SU-DHL-6 (cell line): ENCODE results near the gene RARB.

ENCODE experiments used
- H2AFZ ChIP-seq: fragments of 200-600 bp; sonication (generic); 2 replicates; pipeline ENCODE4 v1.6.1; 2014; ENCODE audit warnings: low read depth, mild to moderate bottlenecking, moderate library complexity, mixed read lengths, antibody characterized with exemption, low read length; ENCODE audit not compliant: severe bottlenecking
- H3F3A ChIP-seq: fragments of 200-600 bp; shearing (Covaris generic); 2 replicates; pipeline ENCODE4 v1.6.0; 2016; ENCODE audit warnings: antibody characterized with exemption, mild to moderate bottlenecking; ENCODE audit not compliant: insufficient read depth
- H3K27ac ChIP-seq: fragments of 200-600 bp; sonication (generic); 2 replicates; pipeline ENCODE4 v1.5.1; 2016; ENCODE audit warnings: low read depth, mild to moderate bottlenecking, low read length, moderate library complexity, mixed read lengths
- H3K27me3 ChIP-seq: fragments of 200-600 bp; sonication (generic), shearing (Covaris generic); 2 replicates; pipeline ENCODE4 v1.6.0; 2014; ENCODE audit warnings: mild to moderate bottlenecking, low read length
- H3K36me3 ChIP-seq: fragments of 200-600 bp; sonication (generic); 2 replicates; pipeline ENCODE4 v1.6.1; 2014; ENCODE audit warnings: mild to moderate bottlenecking, low read length, mixed read lengths
- H3K4me2 ChIP-seq: fragments of 300-600, 200-600 bp; shearing (Covaris generic), sonication (generic); 2 replicates; pipeline ENCODE4 v1.6.0; 2014; ENCODE audit warnings: low read length, low read depth, mild to moderate bottlenecking; ENCODE audit not compliant: poor library complexity, severe bottlenecking
- H3K4me3 ChIP-seq: fragments of 200-600 bp; sonication (generic); 2 replicates; pipeline ENCODE4 v1.5.1; 2014; ENCODE audit warnings: antibody characterized with exemption, low read length, mild to moderate bottlenecking, mixed read lengths; ENCODE audit not compliant: insufficient read depth, poor library complexity, severe bottlenecking
- H3K79me2 ChIP-seq: fragments of 200-600 bp; sonication (generic); 2 replicates; pipeline ENCODE4 v1.6.1; 2014; ENCODE audit warnings: mild to moderate bottlenecking, low read length, moderate library complexity; ENCODE audit not compliant: insufficient read depth
- H3K9ac ChIP-seq: fragments of 200-600 bp; sonication (generic); 2 replicates; pipeline ENCODE4 v1.7.0; 2014; ENCODE audit warnings: mild to moderate bottlenecking, low read length
- H3K9me2 ChIP-seq: fragments of 200-600 bp; sonication (generic); replicated peaks from 2 replicates; pipeline ENCODE4 v1.6.1; 2014; ENCODE audit warnings: low read length; ENCODE audit not compliant: insufficient read depth
- H3K9me3 ChIP-seq: fragments of 200-600 bp; sonication (generic); 2 replicates; pipeline ENCODE4 v1.6.1; 2014; ENCODE audit warnings: low read length, mixed read lengths; ENCODE audit not compliant: insufficient read depth
- H4K20me1 ChIP-seq: fragments of 200-600 bp; sonication (generic); 2 replicates; pipeline ENCODE4 v1.6.1; 2014; ENCODE audit warnings: low read depth, mild to moderate bottlenecking, antibody characterized with exemption, low read length, moderate library complexity, mixed read lengths
- EZH2phosphoT487 ChIP-seq: fragments of 200-600 bp; sonication (generic), shearing (Covaris generic); conservative IDR thresholded peaks from 2 replicates; pipeline ENCODE4 v1.6.1; 2018; ENCODE audit warnings: mild to moderate bottlenecking, antibody characterized with exemption, low read length, moderate library complexity, mixed read lengths
- TF ChIP-seq, protein P1 (sequence below): fragments of 200-600 bp; sonication (generic); IDR thresholded peaks from one replicate; pipeline ENCODE4 v1.5.1; 2017; ENCODE audit warnings: antibody characterized with exemption, mild to moderate bottlenecking, low read length, moderate library complexity; ENCODE audit not compliant: insufficient read depth, poor library complexity, severe bottlenecking

RARB gene

GRCh38 chr3:25533399-25533798, 105.3 kb downstream of the RARB start:
- no peaks in the 10 kb centered on the region for H3K79me2 ChIP-seq
- H3K4me2 ChIP-seq, result no peak overlapping the region
- H3K9me3 ChIP-seq, result no peaks in the 10 kb centered on the region
- no peak overlapping the region for H3K27ac ChIP-seq
- no peaks in the 10 kb centered on the region for H3K36me3 ChIP-seq
- H3K4me3 ChIP-seq, result no peak overlapping the region
- H4K20me1 ChIP-seq, result no peaks in the 10 kb centered on the region
- H3F3A ChIP-seq, result no peaks in the 10 kb centered on the region
- no peak for TF ChIP-seq EZH2phosphoT487
- TF ChIP-seq, protein P1, sequence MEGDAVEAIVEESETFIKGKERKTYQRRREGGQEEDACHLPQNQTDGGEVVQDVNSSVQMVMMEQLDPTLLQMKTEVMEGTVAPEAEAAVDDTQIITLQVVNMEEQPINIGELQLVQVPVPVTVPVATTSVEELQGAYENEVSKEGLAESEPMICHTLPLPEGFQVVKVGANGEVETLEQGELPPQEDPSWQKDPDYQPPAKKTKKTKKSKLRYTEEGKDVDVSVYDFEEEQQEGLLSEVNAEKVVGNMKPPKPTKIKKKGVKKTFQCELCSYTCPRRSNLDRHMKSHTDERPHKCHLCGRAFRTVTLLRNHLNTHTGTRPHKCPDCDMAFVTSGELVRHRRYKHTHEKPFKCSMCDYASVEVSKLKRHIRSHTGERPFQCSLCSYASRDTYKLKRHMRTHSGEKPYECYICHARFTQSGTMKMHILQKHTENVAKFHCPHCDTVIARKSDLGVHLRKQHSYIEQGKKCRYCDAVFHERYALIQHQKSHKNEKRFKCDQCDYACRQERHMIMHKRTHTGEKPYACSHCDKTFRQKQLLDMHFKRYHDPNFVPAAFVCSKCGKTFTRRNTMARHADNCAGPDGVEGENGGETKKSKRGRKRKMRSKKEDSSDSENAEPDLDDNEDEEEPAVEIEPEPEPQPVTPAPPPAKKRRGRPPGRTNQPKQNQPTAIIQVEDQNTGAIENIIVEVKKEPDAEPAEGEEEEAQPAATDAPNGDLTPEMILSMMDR, result no peak
- no peak overlapping the region for H2AFZ ChIP-seq
- H3K27me3 ChIP-seq, result no peaks in the 10 kb centered on the region
- H3K9me2 ChIP-seq, result no peaks in the 10 kb centered on the region
- H3K9ac ChIP-seq, result no peak overlapping the region

DNA sequence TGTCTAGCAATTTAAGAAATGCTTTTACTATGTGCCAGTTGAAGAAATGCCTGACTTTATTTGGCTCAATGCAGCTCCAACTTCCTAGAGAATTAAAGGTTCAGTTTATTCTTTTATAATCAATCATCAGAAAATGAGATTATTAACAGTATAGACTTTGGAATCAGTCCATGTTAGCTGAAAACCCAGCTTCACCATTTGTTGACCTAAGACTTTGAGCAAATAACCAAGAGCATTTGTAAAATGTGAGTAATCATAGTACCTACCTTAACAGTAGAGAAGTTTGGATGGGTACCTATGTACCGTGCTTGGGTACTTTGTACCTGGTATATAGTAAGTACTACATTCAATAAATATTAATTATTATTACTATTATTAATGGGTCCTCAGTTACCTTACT, 105.9 kb downstream of the RARB start:
- TF ChIP-seq, protein P1, result no peak
- TF ChIP-seq EZH2phosphoT487, result no peak
- H3F3A ChIP-seq, result no peaks in the 10 kb centered on the region
- no peaks in the 10 kb centered on the region for H3K9me2 ChIP-seq
- H3K79me2 ChIP-seq, result no peaks in the 10 kb centered on the region
- no peaks in the 10 kb centered on the region for H3K9me3 ChIP-seq
- H3K27me3 ChIP-seq, result no peaks in the 10 kb centered on the region
- no peak overlapping the region for H3K4me2 ChIP-seq
- H3K9ac ChIP-seq, result no peak overlapping the region
- no peaks in the 10 kb centered on the region for H4K20me1 ChIP-seq
- no peak overlapping the region for H3K27ac ChIP-seq
- no peaks in the 10 kb centered on the region for H3K36me3 ChIP-seq
- H2AFZ ChIP-seq, result no peak overlapping the region
- H3K4me3 ChIP-seq, result no peak overlapping the region

DNA sequence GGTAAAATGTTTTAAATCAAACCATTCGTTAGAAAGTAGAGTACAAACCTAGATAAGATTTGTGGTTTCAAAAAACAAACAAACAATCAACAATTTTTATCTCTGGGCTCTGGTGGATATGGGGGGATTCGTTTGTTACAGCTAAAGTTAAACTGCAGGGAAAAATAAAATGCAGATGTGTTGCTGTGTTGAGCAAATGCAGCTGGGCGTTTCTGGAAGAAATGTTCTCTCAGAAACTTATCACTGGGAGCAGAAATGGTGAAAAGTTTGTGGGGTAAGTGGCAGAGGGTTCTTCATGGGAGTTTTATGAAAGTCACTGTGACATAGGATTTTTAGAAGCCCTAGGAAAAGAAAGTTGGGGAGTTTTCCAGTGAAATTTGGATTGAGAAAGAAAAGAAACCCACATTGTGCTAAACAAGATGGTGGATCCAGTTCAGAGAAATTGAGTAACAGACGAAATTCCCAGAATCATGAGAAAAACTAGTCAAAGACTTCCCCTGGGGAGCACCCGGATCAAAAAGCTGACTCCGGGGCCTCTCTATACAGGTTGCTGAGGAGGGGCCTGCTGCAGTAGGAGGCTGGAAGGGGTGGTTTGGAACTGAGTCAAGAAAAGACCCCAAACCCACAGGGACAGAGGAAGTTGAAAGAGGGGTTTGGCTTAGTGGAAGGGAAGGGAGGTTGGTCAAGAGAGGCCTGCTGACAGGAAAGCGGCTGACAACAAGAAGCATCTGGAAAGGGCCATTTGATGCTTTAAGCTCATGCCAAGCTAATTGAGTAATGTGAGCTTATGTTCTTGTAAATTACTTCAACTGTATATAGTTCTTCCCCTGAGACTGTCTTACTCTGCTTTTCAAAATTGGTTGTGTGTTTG, 108.7 kb downstream of the RARB start:
- no peak overlapping the region for H3K27ac ChIP-seq
- no peaks in the 10 kb centered on the region for H3K9me3 ChIP-seq
- no peaks in the 10 kb centered on the region for H3K9me2 ChIP-seq
- H3K79me2 ChIP-seq, result no peaks in the 10 kb centered on the region
- no peak overlapping the region for H3K9ac ChIP-seq
- no peaks in the 10 kb centered on the region for H3F3A ChIP-seq
- H2AFZ ChIP-seq, result no peak overlapping the region
- H3K4me3 ChIP-seq, result no peak overlapping the region
- H3K27me3 ChIP-seq, result no peaks in the 10 kb centered on the region
- TF ChIP-seq EZH2phosphoT487, result no peak
- TF ChIP-seq, protein P1, result no peak
- no peaks in the 10 kb centered on the region for H4K20me1 ChIP-seq
- H3K36me3 ChIP-seq, result no peaks in the 10 kb centered on the region
- H3K4me2 ChIP-seq, result no peak overlapping the region
